ENCODE measurements around the gene ZSCAN18. TPM values are rescaled to one million over a fixed set of nuclear protein-coding genes. Genes with fewer than 3 reads are reported as not detected.

The ZSCAN18 gene
- total RNA-seq, 4 donors from 2014 or later: 109 to 158 (median 129) TPM

- DNase-seq (ENCODE audit: low spot score in 2 of 2): no peak
- H3K4me1 ChIP-seq: no peaks in the 10 kb centered on the region
- 98 to 99% methylated on average over 12 of the region's 12 CpGs for WGBS, 2 donors
- no peak overlapping the region for H3K27ac ChIP-seq
- no peaks in the 10 kb centered on the region for H3K27me3 ChIP-seq
- peaks cover 21 to 88% (median 47%) of the 10 kb centered on the region in 3 donors for H3K36me3 ChIP-seq
- TF ChIP-seq POLR2A (IDR thresholded peaks at IDR 0.05) (no peak), EP300 (IDR thresholded peaks at IDR 0.05) (no peak)
- TF ChIP-seq, protein P1, sequence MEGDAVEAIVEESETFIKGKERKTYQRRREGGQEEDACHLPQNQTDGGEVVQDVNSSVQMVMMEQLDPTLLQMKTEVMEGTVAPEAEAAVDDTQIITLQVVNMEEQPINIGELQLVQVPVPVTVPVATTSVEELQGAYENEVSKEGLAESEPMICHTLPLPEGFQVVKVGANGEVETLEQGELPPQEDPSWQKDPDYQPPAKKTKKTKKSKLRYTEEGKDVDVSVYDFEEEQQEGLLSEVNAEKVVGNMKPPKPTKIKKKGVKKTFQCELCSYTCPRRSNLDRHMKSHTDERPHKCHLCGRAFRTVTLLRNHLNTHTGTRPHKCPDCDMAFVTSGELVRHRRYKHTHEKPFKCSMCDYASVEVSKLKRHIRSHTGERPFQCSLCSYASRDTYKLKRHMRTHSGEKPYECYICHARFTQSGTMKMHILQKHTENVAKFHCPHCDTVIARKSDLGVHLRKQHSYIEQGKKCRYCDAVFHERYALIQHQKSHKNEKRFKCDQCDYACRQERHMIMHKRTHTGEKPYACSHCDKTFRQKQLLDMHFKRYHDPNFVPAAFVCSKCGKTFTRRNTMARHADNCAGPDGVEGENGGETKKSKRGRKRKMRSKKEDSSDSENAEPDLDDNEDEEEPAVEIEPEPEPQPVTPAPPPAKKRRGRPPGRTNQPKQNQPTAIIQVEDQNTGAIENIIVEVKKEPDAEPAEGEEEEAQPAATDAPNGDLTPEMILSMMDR (IDR thresholded peaks at IDR 0.05): no peak
- H3K9me3 ChIP-seq: peaks cover 36 to 100% (median 76%) of the 10 kb centered on the region in 4 donors
- H3K4me3 ChIP-seq: no peak overlapping the region
Measured at GRCh38 chr19:58128041-58128685, 30.1 kb upstream of the ZSCAN18 start.

DNA sequence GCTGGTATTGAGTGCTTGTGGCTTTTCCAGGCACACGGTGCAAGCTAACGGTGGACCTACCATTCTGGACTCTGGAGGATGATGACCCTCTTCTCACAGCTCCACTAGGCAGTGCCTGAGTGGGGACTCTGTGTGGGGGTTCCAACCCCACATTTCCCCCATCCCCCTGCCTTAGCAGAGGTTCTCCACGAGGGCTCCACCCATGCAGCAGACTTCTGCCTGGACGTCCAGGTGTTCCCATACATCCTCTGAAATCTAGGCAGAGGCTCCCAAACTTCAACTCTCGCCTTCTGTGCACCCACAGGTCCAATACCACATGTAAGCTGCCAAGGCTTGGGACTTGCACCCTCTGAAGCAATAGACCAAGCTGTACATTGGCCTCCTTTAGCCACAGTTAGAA, 25.3 kb upstream of the ZSCAN18 start:
- Histone ChIP-seq H3K36me3 (peaks cover 7 to 52% (median 7%) of the 10 kb centered on the region in 3 donors), H3K27me3 (no peaks in the 10 kb centered on the region), H3K9me3 (peaks cover 19 to 100% (median 64%) of the 10 kb centered on the region in 4 donors), H3K27ac (no peak overlapping the region), H3K4me3 (no peak overlapping the region), H3K4me1 (no peaks in the 10 kb centered on the region)
- no peak for DNase-seq (ENCODE audit: low spot score in 2 of 2)
- WGBS, 2 donors: 68 to 72% methylated on average over 5 of the region's 5 CpGs
- TF ChIP-seq, protein P1 (IDR thresholded peaks at IDR 0.05): no peak
- TF ChIP-seq EP300 (IDR thresholded peaks at IDR 0.05): no peak

DNA sequence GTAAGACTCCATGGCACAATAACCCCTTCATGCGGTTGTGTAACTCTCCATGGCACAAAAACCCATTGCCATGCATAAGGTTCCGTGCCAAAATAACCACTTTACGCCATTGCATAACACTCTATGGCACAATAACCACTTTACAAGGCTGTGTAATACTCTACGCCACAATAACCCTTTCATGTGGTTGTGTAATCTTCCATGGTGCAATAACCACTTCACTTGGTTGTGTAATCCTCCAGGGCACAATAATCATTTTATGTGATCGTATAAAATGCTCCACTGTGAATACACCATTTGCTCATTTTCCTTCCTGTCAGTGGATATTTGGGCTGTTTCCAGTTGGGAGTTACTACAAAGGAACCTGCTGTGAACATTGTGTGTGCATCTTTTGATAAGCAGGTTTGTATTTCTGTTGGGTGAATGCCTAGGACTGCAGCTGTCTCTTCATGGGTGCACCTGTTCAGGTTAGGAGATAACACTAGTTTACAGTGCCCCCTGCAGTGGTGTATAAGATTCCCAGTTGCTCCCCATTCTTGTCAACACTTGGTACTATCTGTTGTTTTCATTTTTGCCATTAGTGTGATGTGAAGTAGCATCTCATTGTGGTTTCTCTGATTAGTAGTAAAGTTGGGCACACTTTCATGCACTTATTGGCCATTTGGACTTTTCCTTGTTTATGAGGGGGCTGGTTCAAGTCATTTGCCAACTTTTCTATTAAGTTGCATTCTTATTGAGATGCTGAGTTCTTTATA, 21.1 kb upstream of the ZSCAN18 start:
- H3K9me3 ChIP-seq: peaks cover 0 to 97% (median 45%) of the 10 kb centered on the region in 4 donors

GRCh38 chr19:58117841-58118575, 20.0 kb upstream of the ZSCAN18 start:
- peaks cover 0 to 97% (median 42%) of the 10 kb centered on the region in 4 donors for H3K9me3 ChIP-seq
- H3K4me3 ChIP-seq: peak overlapping the region in 1 of 4 donors; percentile 5
- 5 to 11% methylated on average over 30 to 58 of the region's 77 CpGs for WGBS, 2 donors
- no peaks in the 10 kb centered on the region for H3K27me3 ChIP-seq
- no peak for DNase-seq (ENCODE audit: low spot score in 2 of 2)
- H3K36me3 ChIP-seq: peaks cover 0 to 30% (median 0%) of the 10 kb centered on the region in 3 donors
- H3K27ac ChIP-seq: no peak overlapping the region
- H3K4me1 ChIP-seq: no peaks in the 10 kb centered on the region
- no peak for TF ChIP-seq POLR2A (IDR thresholded peaks at IDR 0.05)
- TF ChIP-seq, protein P1 (IDR thresholded peaks at IDR 0.05): no peak
- TF ChIP-seq EP300 (IDR thresholded peaks at IDR 0.05): no peak

More for the DNA sequence above, 21.1 kb upstream of the ZSCAN18 start:
- TF ChIP-seq POLR2A (IDR thresholded peaks at IDR 0.05) (no peak), EP300 (IDR thresholded peaks at IDR 0.05) (no peak)
- TF ChIP-seq, protein P1 (IDR thresholded peaks at IDR 0.05): no peak
- no peak for DNase-seq (ENCODE audit: low spot score in 2 of 2)
- WGBS, 2 donors: 81 to 82% methylated on average over 5 of the region's 5 CpGs
- Histone ChIP-seq H3K36me3 (peaks cover 0 to 33% (median 0%) of the 10 kb centered on the region in 3 donors), H3K4me1 (no peaks in the 10 kb centered on the region), H3K4me3 (no peak overlapping the region), H3K27me3 (no peaks in the 10 kb centered on the region), H3K27ac (no peak overlapping the region)

DNA sequence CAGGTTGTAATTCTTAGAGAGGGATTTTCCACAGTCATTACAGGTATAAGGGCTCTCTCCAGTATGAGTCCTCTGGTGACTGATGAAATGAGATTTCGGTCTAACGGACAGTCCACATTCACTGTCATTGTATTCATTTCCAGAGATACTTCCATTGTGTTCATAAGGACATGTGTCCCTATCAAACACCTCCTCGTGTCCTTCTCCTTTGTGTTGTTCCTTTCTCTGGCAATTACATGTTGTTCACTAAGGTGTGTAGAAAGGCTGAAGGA, 10.5 kb upstream of the ZSCAN18 start:
- Histone ChIP-seq H3K36me3 (no peaks in the 10 kb centered on the region), H3K4me3 (no peak overlapping the region), H3K27me3 (no peaks in the 10 kb centered on the region), H3K4me1 (no peaks in the 10 kb centered on the region), H3K9me3 (peaks cover 0 to 97% (median 33%) of the 10 kb centered on the region in 4 donors), H3K27ac (no peak overlapping the region)
- TF ChIP-seq EP300 (IDR thresholded peaks at IDR 0.05) (no peak), POLR2A (IDR thresholded peaks at IDR 0.05) (no peak)
- TF ChIP-seq, protein P1 (IDR thresholded peaks at IDR 0.05): no peak
- no peak for DNase-seq (ENCODE audit: low spot score in 2 of 2)
- 83 to 90% methylated on average over 3 of the region's 3 CpGs for WGBS, 2 donors
